ENCODE measurements around the gene ACCSL.

ACCSL gene

GRCh38 chr11:44068180-44068579 lies 20.4 kb downstream of the ACCSL start:
- TF ChIP-seq POLR2AphosphoS5 (IDR thresholded peaks at IDR 0.05; ENCODE audit: low read depth, low read length) = no peak
- no peak for TF ChIP-seq FOXP2 (optimal IDR thresholded peaks at IDR 0.05; ENCODE audit: borderline replicate concordance, extremely low read depth, extremely low read length, insufficient read depth)
- TF ChIP-seq, protein P1, sequence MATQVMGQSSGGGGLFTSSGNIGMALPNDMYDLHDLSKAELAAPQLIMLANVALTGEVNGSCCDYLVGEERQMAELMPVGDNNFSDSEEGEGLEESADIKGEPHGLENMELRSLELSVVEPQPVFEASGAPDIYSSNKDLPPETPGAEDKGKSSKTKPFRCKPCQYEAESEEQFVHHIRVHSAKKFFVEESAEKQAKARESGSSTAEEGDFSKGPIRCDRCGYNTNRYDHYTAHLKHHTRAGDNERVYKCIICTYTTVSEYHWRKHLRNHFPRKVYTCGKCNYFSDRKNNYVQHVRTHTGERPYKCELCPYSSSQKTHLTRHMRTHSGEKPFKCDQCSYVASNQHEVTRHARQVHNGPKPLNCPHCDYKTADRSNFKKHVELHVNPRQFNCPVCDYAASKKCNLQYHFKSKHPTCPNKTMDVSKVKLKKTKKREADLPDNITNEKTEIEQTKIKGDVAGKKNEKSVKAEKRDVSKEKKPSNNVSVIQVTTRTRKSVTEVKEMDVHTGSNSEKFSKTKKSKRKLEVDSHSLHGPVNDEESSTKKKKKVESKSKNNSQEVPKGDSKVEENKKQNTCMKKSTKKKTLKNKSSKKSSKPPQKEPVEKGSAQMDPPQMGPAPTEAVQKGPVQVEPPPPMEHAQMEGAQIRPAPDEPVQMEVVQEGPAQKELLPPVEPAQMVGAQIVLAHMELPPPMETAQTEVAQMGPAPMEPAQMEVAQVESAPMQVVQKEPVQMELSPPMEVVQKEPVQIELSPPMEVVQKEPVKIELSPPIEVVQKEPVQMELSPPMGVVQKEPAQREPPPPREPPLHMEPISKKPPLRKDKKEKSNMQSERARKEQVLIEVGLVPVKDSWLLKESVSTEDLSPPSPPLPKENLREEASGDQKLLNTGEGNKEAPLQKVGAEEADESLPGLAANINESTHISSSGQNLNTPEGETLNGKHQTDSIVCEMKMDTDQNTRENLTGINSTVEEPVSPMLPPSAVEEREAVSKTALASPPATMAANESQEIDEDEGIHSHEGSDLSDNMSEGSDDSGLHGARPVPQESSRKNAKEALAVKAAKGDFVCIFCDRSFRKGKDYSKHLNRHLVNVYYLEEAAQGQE (IDR thresholded peaks at IDR 0.05; ENCODE audit: insufficient read depth in 1 of 2, low read depth in 2 of 2, low read length in 2 of 2) = no peak
- no peak for TF ChIP-seq SIN3A (IDR thresholded peaks at IDR 0.05; ENCODE audit: borderline replicate concordance, insufficient read depth, low read length)
- no peak for TF ChIP-seq TAF1 (IDR thresholded peaks at IDR 0.05; ENCODE audit: borderline replicate concordance, insufficient read depth, low read length)

- TF ChIP-seq SIN3A (IDR thresholded peaks at IDR 0.05; ENCODE audit: borderline replicate concordance, insufficient read depth, low read length) = no peak
- no peak for TF ChIP-seq TAF1 (IDR thresholded peaks at IDR 0.05; ENCODE audit: borderline replicate concordance, insufficient read depth, low read length)
- no peak for TF ChIP-seq POLR2AphosphoS5 (IDR thresholded peaks at IDR 0.05; ENCODE audit: low read depth, low read length)
- TF ChIP-seq, protein P1 (IDR thresholded peaks at IDR 0.05; ENCODE audit: insufficient read depth in 1 of 2, low read depth in 2 of 2, low read length in 2 of 2) = no peak
- TF ChIP-seq FOXP2 (optimal IDR thresholded peaks at IDR 0.05; ENCODE audit: borderline replicate concordance, extremely low read depth, extremely low read length, insufficient read depth) = no peak
Observed at GRCh38 chr11:44071157-44071556, 23.4 kb downstream of the ACCSL start.

GRCh38 chr11:44072757-44073658 lies 25.2 kb downstream of the ACCSL start:
- TF ChIP-seq, protein P1 (IDR thresholded peaks at IDR 0.05; ENCODE audit: insufficient read depth in 1 of 2, low read depth in 2 of 2, low read length in 2 of 2) = no peak
- TF ChIP-seq TAF1 (IDR thresholded peaks at IDR 0.05; ENCODE audit: borderline replicate concordance, insufficient read depth, low read length) = no peak
- no peak for TF ChIP-seq FOXP2 (optimal IDR thresholded peaks at IDR 0.05; ENCODE audit: borderline replicate concordance, extremely low read depth, extremely low read length, insufficient read depth)
- no peak for TF ChIP-seq SIN3A (IDR thresholded peaks at IDR 0.05; ENCODE audit: borderline replicate concordance, insufficient read depth, low read length)
- no peak for TF ChIP-seq POLR2AphosphoS5 (IDR thresholded peaks at IDR 0.05; ENCODE audit: low read depth, low read length)

DNA sequence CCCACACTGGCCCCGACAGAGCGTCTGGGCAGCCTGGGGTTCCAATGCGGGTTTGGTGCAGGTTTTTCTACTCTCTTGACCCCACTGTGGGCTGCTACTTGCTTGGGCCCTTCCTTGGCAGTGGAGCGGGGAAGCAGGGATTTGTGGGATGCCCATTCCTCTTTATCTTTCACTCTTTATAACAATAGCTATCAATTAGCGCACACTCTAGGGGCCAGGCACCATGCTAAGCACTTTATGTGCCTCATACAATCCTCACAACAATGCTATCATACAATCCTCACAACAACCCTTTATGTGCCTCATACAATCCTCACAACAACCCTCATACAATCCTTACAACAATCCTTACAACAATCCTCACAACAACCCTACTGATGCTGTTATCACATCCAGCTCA lies 31.0 kb downstream of the ACCSL start:
- TF ChIP-seq, protein P1 (IDR thresholded peaks at IDR 0.05; ENCODE audit: insufficient read depth in 1 of 2, low read depth in 2 of 2, low read length in 2 of 2) = no peak
- no peak for TF ChIP-seq POLR2AphosphoS5 (IDR thresholded peaks at IDR 0.05; ENCODE audit: low read depth, low read length)
- TF ChIP-seq TAF1 (IDR thresholded peaks at IDR 0.05; ENCODE audit: borderline replicate concordance, insufficient read depth, low read length) = no peak
- no peak for TF ChIP-seq FOXP2 (optimal IDR thresholded peaks at IDR 0.05; ENCODE audit: borderline replicate concordance, extremely low read depth, extremely low read length, insufficient read depth)
- no peak for TF ChIP-seq SIN3A (IDR thresholded peaks at IDR 0.05; ENCODE audit: borderline replicate concordance, insufficient read depth, low read length)

Data from PFSK-1 (cell line).